ENCODE data around the gene OXCT1.
"Not testable (repeated sequence)": the region's sequence is repeated elsewhere in the genome, so short reads cannot be mapped to it uniquely, and the experiment has no call there.

The OXCT1 gene

DNA sequence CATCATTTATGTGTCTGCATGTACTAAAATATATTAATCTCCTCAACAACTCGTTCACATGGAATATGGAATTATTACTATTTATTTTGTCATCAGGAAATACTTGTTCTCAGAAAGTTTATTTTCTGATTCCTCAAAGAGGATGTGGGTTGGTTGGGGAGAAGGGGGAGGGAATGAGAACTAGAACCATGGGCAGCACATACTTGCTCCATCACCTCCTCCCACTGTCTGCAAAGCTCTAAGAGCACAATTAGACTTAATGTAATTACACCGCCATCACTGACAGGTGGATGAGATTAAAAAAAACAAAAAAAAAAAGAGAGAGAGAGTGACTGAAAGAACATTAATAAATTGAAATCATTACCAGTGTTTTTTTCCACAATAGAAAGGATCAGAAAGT, 98.2 kb downstream of the OXCT1 start:
- peak; percentile 25 for DNase-seq

DNA sequence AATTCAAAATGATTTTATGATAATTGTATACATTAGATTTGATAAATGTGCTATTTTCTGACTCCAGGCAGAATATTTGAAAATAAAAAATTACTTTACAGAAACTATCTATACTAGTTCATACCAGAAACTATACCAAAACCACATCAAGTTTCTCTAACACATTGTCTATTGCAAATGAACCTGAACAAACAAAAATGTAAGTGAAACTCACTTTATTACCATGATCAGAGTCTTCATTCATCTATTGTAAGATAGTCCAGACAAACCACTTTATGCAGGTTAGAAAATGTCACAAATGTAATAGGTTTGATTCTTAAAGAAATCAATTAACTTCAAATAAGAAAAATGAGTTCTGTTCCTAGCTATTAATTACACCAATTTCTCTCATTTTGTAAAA, 99.4 kb downstream of the OXCT1 start:
- no peak for DNase-seq

DNA sequence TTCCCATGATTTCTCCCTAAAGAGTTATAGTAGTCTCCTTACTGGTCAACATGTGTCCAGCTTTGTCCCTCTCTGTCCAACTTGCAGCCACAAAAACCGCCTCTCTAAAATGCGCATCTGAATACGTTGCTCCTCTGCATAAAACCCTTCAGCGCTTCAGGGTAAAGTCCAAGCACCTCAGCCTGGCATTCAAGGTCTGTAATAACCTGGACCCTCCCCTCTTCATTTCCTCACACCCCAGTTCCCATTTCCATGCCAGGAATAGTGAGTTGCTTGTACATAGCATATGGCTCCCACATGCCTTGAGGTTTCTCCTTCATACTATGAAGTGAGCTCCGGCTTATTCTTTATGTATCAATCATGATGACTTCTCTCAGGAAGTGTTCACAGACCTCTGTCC, 101.5 kb downstream of the OXCT1 start:
- DNase-seq: no peak

DNA sequence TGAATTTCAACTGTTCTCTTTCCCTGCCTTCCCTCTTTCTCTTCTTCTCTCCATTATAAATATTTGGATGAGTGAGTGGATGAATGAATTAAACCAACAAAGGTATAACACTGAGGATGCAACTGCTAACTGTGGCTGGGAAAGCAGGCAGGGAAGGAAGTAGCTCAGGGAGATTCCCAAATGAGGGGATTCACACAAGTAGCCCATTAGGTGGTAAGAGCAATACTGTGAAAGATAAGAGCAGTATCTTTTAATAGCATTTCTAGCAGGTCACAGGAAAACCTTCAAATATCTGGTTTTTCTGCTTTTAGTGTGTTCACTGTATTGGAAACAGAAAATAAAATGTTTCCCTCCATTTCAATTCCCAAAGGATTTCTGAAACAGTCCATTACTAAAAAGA, 105.6 kb downstream of the OXCT1 start:
- DNase-seq: no peak

DNA sequence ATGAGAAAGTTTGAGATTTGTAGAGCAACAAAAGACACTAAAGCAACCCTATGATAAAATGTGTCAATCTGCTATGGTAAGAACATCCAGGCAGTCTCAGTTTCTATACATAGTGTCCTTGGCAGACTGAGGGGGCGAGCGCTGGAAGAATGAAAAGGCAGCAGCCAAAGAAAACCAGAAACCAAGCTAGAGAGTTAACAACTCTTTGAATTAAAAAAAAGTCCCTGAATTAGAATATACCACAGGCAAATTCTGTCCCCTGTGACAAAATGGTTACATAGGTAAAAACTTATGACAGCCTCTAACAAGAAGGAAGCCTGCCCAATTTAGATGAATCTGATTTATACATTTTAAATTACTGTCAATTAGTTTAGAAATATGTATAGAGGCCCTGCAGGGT, 106.7 kb downstream of the OXCT1 start:
- DNase-seq: no peak

DNA sequence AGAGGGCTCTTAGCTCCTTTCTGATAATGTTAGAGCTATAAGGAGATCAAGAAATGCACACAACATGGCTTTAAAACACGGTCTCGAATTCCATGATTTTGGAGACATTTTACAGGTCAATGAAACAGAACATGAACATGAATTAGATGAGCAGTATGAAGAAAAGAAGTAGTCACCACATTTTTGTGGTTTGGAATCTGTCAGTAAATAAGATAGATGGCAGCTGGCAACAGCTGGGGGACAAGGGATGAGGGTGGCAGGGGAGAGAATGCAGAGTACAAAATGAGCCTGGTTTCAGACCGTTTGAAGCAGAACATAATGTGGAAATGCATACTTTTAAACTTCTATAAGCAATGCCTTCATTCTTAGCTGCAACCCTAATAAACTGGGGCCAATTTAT, 107.1 kb downstream of the OXCT1 start:
- no peak for DNase-seq

DNA sequence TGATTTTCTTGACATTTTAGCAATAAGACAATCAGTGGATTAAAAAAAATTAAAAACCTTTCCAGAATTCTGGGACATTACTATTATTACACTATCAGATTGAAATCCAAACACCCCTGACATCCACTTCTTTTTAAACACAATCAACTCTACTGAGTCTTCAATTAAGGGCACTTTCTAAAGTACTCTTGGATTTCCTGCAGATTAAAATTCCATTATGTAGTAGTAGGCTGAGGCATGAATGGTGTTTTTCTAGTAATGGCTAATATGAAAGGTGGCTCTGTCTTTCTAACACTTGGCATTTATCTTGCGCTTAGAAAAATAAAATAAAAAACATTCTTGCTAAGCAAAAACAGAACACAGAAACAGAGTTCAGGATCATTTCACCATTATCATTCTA, 107.8 kb downstream of the OXCT1 start:
- no peak for DNase-seq

DNA sequence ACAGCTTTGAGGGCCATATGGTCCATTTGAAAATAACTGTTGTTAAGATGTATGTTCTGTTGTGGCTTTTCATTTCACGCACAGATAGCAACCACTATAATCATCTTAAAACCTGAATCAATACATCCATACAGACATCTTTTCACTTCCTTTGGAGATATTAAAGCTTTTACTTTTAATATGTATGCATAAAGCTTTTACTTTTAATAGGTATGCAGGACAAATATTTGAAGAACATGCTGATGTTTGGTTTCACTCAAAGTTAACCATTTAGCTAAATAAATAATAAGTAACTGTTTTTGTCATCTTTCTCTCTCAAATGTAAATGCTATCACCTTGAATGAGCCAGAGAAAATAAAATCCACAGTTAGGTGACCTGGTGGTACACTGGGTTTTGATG, 108.6 kb downstream of the OXCT1 start:
- DNase-seq: peak; percentile 50

DNA sequence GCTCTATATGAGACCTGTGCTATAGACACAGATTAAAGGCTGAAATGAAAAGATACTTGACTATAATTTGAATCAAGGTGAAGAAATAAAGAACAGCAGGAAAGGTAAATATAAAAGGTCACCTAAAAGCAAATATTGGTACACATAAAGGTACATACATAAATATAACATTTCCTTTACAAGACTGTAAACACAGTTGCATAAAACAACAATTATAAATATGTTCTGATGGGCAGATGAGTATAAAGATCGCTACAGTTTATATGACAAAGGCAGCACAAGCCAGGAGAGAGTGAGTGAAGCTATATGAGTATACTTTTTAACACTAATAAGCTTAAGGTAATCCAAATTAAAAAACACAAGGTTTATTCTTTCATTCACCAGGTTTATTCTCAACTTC, 114.5 kb downstream of the OXCT1 start:
- DNase-seq: peak; percentile 48

DNA sequence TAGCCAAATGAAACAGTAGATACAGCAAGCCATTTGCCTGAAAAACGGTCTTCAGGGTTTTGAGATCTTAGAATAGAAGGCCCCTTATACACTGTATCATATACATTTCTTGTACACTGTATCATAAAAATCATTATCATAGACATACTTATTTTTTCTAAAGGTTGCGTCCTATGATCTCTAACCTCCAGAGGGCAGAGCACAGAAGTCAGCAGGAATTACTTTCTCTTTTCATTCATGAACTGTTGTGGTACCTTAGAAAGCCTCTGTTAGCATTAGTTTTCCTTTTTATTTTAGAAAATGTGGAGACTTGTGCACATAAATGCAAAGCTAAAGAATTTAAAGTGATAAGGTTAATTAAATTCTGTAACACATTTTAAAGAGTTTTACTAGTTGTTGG, 115.4 kb downstream of the OXCT1 start:
- peak; percentile 29 for DNase-seq

DNA sequence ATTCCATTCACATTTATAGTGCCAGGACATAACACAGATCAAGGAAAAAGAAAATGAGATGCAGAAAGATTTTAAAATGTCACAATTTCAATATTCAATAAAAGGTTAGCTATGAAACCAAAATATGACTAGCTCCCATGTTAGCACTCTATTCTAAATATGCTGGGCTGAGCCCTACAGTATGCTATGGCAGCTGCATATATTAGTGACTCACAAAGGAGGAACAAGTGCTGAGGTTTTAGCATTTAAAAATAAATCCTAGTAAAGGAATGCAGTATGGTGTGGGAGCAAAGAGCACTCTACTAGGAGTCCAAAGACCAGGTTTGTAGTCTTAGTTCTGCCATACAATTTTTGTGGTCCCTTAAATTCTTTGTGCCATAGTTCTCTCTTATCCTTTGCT, 118.4 kb downstream of the OXCT1 start:
- no peak for DNase-seq

DNA sequence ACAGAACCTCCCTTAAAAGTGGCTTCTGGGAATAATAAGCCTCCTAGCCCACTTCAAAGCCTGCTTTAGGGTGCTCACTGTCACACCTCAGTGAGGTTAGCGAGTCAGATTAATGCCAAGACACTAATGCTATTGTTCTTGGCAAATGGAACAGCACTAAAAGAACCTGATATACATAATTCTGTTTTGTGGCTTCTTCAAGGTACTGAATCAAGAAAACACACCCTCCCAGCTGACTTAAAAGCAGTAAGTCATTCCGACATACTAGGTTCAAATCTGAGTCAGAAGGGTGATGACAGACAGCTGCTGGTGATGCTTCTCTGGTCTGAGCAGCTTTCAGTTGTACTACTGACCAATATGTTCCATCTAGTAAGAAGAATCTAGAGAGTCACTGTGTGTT, 121.6 kb downstream of the OXCT1 start:
- no peak for DNase-seq

DNA sequence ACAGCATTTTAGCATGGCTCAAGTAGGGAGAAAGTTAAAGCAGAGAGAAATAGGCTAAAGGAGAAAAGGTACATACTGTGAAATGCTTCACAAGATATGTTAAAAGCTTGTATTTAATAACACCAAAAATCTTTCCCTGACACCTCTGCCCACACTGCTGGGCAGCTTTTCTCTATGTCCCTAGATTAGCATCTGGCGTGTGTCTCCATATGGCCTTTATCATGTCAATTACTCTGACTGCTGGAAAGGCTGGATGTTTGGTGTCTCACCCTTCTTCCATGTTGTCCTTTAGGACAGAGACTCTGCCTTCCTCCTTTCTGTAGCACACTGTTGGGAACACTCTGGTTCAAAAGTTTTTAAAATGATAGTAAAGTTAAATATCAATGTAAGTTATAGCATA, 122.5 kb downstream of the OXCT1 start:
- DNase-seq: peak; percentile 31

DNA sequence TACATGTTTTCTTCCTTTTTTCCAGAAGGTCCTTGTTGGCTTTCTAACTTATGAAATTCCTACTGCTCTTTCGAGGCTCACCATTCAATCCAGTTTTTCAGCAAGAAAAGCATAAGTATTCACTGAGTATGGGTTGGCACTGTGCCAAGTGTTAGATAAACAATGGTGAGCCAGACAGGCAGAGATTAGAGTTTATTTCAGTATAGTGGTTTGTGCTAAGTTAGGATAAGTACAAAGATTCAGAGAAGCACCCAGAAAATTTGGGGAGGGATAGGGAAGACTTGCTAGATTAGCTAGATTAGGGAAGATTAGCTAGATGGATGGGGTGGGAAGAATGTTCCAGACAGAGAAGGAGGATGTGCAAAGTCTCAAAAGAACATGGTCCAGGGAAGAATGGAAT, 122.9 kb downstream of the OXCT1 start:
- DNase-seq: peak; percentile 65

DNA sequence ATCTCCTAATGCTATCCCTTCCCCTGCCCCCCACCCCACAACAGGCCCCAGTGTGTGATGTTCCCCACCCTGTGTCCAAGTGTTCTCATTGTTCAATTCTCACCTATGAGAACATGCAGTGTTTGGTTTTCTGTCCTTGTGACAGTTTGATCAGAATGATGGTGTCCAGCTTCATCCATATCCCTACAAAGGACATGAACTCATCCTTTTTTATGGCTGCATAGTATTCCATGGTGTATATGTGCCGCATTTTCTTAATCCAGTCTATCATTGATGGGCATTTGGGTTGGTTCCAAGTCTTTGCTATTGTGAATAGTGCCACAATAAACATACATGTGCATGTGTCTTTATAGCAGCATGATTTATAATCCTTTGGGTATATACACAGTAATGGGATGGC, 127.6 kb downstream of the OXCT1 start:
- DNase-seq: not testable (repeated sequence)

DNA sequence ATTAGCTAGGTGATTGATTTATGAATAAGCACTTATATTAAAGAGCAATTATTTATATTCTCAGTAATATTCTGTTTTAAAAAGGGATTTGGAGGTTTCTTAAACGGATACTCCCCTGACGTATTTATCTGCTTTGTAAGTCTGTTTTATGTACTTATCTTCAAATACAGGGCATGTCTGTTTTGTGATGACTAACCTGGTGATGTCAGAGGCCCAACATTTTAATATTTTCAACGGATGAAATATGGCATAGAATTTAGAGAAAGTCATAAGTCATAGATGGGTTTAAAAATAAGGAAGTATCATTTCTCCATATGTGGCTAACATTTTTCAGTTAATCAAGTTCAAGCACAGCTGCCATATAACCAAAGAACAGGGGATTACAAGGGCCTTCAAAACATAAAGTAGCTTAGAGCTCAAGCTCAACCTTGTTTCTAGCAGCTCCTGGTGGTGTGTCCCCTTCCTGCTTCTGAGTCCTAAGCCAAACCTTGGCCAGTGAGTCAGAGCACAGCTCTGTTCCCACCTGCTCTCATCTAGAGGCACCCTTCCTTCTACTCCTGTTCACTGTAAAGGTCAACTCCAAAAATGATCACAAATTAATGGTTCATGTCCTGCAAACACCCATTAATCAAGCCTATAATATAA, 131.4 kb downstream of the OXCT1 start:
- DNase-seq: no peak

DNA sequence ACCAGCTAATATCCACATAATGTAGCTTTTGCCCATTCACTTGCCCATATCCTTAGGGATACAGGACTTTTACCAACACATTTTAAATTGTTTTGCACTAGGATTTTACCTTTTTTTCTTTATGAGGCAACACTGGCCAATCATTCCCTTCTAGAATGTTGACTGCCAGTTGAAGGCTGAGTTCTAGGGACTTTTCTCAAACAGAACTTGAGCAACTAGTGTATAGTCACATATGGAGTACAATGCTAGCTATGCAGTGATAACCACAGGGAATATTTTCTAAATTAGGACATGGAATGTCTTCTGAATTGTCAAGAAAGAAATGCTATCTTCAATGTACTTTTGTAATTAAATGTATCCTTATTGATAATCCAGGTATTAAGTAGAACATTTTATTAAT, 133.6 kb downstream of the OXCT1 start:
- no peak for DNase-seq

DNA sequence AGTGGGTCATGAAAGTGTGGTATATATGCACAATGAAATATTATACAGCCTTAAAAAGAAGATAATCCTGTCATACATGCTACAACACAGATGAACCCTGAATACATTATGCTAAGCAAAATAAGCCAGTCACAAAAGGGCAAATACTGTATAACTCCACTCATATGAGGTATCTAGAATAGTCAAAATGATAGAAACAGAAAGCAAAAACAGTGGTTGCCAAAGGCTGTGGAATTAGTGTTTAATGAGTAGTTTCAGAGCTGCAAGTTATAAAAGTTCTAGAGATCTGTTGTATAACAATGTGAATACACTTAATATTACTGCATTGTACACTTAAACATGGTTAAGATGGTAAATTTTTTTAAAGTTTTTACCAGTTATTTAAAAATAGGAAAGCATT, 135.0 kb downstream of the OXCT1 start:
- no peak for DNase-seq

DNA sequence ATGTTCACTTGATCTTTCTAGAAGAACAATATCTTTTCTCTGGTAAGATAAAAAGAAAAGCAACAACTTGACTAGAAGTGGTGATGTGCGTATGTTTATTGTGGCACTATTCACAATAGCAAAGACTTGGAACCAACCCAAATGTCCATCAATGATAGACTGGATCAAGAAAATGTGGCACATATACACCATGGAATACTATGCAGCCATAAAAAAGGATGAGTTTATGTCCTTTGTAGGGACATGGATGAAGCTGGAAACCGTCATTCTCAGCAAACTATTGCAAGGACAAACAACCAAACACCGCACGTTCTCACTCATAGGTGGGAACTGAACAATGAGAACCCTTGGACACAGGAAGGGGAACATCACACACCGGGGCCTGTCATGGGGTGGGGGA, 140.8 kb downstream of the OXCT1 start:
- DNase-seq: not testable (repeated sequence)

DNA sequence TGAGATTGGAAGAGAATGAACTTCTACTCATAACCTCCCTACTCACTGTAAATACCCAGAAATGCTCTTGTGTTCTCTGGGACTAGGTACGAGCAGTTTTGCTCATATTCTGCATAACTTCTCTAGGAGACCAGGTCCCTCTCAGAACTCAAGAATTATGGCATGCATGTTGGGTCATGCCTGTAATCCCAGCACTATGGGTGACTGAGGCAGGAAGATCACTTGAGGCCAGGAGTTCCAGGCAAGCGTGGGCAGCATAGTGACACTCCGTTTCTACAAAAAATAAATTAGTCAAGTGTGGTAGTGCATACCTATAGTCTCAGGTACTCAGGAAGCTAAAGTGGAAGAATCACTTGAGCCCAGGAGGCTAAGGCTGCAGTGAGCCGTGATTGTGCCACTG, 141.9 kb downstream of the OXCT1 start:
- no peak for DNase-seq

DNA sequence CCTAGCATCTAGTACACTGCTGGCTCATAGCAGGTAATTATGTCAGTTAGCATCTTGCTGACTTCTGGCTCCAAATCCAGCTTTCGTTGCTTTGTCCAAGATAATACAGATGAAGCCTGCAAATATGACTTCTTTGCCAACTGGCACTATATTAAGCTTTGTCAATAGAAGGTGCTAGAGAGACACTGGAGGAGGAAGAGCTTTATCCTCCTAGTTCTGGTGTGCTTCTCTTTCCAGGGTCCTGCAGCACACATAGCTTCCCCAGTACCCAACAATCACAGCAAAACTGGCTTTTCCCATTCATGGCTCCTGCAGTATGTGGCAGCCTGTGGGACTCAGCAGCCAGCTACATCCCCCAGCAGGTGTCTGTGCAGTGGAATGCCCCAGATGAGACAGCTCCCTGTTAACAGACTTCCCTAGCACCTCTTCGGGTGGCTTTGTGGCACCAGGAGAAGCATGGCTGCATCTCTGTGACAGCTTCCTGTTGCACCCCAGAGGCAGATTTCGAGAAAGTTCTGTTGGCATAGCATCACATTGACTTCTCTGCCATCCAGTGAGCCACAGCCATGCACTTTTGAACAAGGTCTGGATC, 147.8 kb downstream of the OXCT1 start:
- peak; percentile 49 for DNase-seq

DNA sequence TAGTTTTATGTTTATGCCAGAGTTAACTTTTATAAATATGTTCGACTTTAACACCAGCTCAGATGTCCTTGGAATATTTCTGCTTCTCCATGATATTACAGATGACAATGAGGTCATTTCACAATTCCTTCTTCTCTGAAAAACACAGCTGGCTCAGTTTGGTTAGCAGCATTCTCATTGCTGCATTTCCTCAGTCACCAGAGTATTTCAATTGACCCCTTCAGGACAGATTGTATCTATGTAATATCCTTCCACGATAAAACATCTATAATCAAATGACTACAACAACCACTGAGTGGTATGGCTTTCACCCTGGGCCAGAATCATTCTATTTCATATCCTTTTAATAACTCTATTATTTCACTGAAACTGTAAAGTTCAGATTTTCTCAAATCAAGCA, 148.7 kb downstream of the OXCT1 start:
- no peak for DNase-seq

DNA sequence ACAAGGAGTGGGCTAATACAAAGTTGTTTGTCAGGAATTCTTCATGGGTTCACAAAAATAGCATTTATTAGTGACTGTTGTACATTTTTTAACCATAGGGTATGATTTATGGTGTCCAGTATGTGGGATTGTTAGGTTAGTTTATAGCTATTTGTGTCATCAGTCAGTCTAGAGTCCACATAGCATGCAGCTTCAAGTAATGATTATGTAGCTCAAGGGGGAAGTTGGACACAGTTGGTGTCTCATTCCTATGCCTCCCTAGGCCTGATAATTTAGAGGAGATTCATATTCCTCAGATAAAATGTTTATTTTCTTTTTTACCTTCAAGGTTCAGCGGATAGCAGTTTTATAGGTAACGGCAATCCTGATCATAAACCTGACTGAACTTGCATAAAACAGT, 153.8 kb downstream of the OXCT1 start:
- DNase-seq: no peak

DNA sequence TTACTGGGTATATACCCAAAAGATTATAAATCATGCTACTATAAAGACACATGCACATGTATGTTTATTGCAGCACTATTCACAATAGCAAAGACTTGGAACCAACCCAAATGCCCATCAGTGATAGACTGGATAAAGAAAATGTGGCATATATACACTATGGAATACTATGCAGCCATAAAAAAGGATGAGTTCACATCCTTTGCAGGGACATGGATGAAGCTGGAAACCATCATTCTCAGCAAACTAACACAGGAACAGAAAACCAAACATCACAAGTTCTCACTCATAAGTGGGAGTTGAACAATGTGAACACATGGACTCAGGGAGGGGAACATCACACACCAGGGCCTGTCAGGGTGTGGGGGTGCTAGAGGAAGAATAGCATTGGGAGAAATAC, 155.8 kb downstream of the OXCT1 start:
- DNase-seq: not testable (repeated sequence)

DNA sequence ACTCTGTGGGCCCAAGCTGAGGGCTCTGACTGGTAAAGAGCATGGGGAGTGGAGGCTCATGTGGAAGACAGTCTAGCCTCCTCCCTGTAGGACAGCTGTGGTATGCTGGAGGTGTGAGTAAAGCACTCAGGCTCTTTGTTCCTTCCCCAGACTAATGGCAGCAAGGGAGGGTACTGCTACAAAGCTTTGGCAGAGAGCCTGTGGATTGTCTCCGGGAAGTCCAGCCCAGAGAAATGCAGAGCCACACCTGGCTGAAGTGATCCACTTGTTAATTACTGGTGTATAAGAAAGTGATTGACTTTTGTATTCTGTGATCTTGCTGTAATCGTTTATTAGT, 161.7 kb downstream of the OXCT1 start:
- peak; percentile 60 for DNase-seq
